B cell (primary cell): ENCODE data around the gene COG8. TPM values are rescaled to one million over a fixed set of nuclear protein-coding genes. Genes with fewer than 3 reads are reported as not detected.

Experiments
- ATAC-seq: fragments of 200-7000 bp; cut with Tn5 transposase; one replicate; pipeline ENCODE4 v1.10.0; 2021; ENCODE audit warnings: low read depth, mild to moderate bottlenecking, moderate number of reproducible peaks, moderate library complexity
- CTCF ChIA-PET: fragments of 350-600 bp; sonication (Branson Sonifier 250); formaldehyde crosslinking; loops from one replicate; lab custom pipeline; 2021; ENCODE audit warnings: antibody characterized with exemption, inconsistent platforms; lab: Charles Lee
- POLR2A ChIA-PET: fragments of 350-600 bp; sonication (Branson Sonifier 250); formaldehyde crosslinking; loops from one replicate; lab custom pipeline; 2021; ENCODE audit warnings: antibody characterized with exemption; lab: Charles Lee
- DNase-seq: peaks from one replicate; pipeline ENCODE4 v3.0.0; 2013
- H2AFZ ChIP-seq: 2 replicates; pipeline ENCODE4 v1.6.1; 2012; ENCODE audit warnings: mild to moderate bottlenecking, low read depth, low read length; ENCODE audit not compliant: insufficient read depth, poor library complexity, severe bottlenecking
- H3K27ac ChIP-seq, 2 donors: 1 replicate in 1 of 2; 2 replicates in 1 of 2; pipeline ENCODE4 v1.5.1; 2012 to 2013; ENCODE audit warnings: low read length in 2 of 2, mild to moderate bottlenecking in 2 of 2, moderate library complexity in 1 of 2
- H3K27me3 ChIP-seq, 4 experiments: fragments of 200-600 bp in 1 of 4; sonication (generic) in 1 of 4; replicated peaks in 1 of 4; 1 replicate in 2 of 4; 2 replicates in 2 of 4; pipeline versions ENCODE4 v1.6.1 to v1.7.0; 2013 to 2016; ENCODE audit warnings: low read length in 3 of 4, mild to moderate bottlenecking in 2 of 4, mixed read lengths in 1 of 4, moderate library complexity in 1 of 4; ENCODE audit not compliant: insufficient read depth in 4 of 4, control insufficient read depth in 3 of 4; ENCODE audit errors: control extremely low read depth in 1 of 4
- H3K36me3 ChIP-seq, 2 experiments: replicated peaks in 1 of 2; 1 replicate in 1 of 2; 2 replicates in 1 of 2; pipeline versions ENCODE4 v1.6.1 to v1.7.1; 2013; ENCODE audit warnings: low read length in 1 of 2; ENCODE audit not compliant: insufficient read depth in 2 of 2, control insufficient read depth in 1 of 2; ENCODE audit errors: control extremely low read depth in 1 of 2, extremely low read depth in 1 of 2
- H3K4me1 ChIP-seq, 2 donors: fragments of 200-600 bp in 1 of 2; sonication (generic) in 1 of 2; 1 replicate in 1 of 2; 2 replicates in 1 of 2; pipeline versions ENCODE4 v1.5.1 to v1.6.1; 2013 to 2017; ENCODE audit warnings: low read length in 2 of 2; ENCODE audit not compliant: control insufficient read depth in 2 of 2, insufficient read depth in 2 of 2
- H3K4me2 ChIP-seq: replicated peaks from 2 replicates; pipeline ENCODE3; 2012; ENCODE audit warnings: mild to moderate bottlenecking, low read depth, low read length; ENCODE audit not compliant: poor library complexity, severe bottlenecking
- H3K4me3 ChIP-seq, 5 experiments: fragments of 200-600 bp in 1 of 5; sonication (generic) in 1 of 5; 1 replicate in 3 of 5; 2 replicates in 2 of 5; pipeline versions ENCODE4 v1.5.1 to v1.7.0; 2011 to 2016; ENCODE audit warnings: low read length in 4 of 5, mild to moderate bottlenecking in 4 of 5, low read depth in 2 of 5, control low read depth in 1 of 5, moderate library complexity in 1 of 5; ENCODE audit not compliant: insufficient read depth in 1 of 5; ENCODE audit errors: control extremely low read depth in 1 of 5, extremely low read depth in 1 of 5
- H3K79me2 ChIP-seq: fragments of 200-600 bp; sonication (generic); one replicate; pipeline ENCODE4 v1.6.0; 2016; ENCODE audit warnings: low read length; ENCODE audit not compliant: control insufficient read depth, insufficient read depth
- H3K9ac ChIP-seq: fragments of 200-600 bp; sonication (generic); 2 replicates; pipeline ENCODE4 v1.6.1; 2017; ENCODE audit warnings: mild to moderate bottlenecking, low read length, moderate library complexity
- H3K9me3 ChIP-seq, 3 donors: one replicate each; pipeline versions ENCODE4 v1.6.1 to v1.7.1; 2013; ENCODE audit warnings: low read length in 2 of 3; ENCODE audit not compliant: control insufficient read depth in 2 of 3, insufficient read depth in 1 of 3; ENCODE audit errors: control extremely low read depth in 1 of 3
- H4K20me1 ChIP-seq: 2 replicates; pipeline ENCODE4 v1.6.0; 2012; ENCODE audit warnings: mild to moderate bottlenecking, low read length; ENCODE audit not compliant: insufficient read depth, control insufficient read depth, poor library complexity, severe bottlenecking
- H3K27ac Mint-ChIP-seq: one replicate; pipeline ENCODE4 v1.8.0; 2021; ENCODE audit warnings: mixed read lengths
- H3K27me3 Mint-ChIP-seq: one replicate; pipeline ENCODE4 v1.8.0; 2021; ENCODE audit warnings: mixed read lengths
- H3K4me1 Mint-ChIP-seq: one replicate; pipeline ENCODE4 v1.8.0; 2021; ENCODE audit warnings: mixed read lengths
- H3K4me3 Mint-ChIP-seq: one replicate; pipeline ENCODE4 v1.8.0; 2021; ENCODE audit warnings: mixed read lengths
- H3K9me3 Mint-ChIP-seq: one replicate; pipeline ENCODE4 v1.8.0; 2022; ENCODE audit warnings: mixed read lengths; ENCODE audit not compliant: insufficient read depth
- EZH2 ChIP-seq: IDR thresholded peaks from 2 replicates; pipeline ENCODE4 v1.6.1; 2012; ENCODE audit warnings: borderline replicate concordance, low read depth, mild to moderate bottlenecking, moderate library complexity, low read length; ENCODE audit not compliant: insufficient read depth, poor library complexity, severe bottlenecking
- WGBS: methylation state at CpG from one replicate; pipeline ENCODE4 v1.1.5; 2013; ENCODE audit warnings: missing lambda C conversion rate; ENCODE audit not compliant: insufficient coverage; 5-methylcytosine and 5-hydroxymethylcytosine counted together
- intact Hi-C: fragments of 100-400 bp; cut with micrococcal nuclease; formaldehyde crosslinking; loops from one replicate; pipeline ENCODE4 v1.10.0; 2022
- polyA plus RNA-seq: library from polyadenylated mRNA; depleted of rRNA; stranded (reverse); fragments of >200 nt; gene quantifications from 2 replicates; pipeline ENCODE4 v1.2.3, GENCODE V29; 2012
- total RNA-seq, 2 donors: library from RNA; stranded (reverse); fragments of 120-200 nt in 1 of 2; gene quantifications; 1 replicate in 1 of 2; 2 replicates in 1 of 2; pipeline versions ENCODE4 v1.2.3 to v1.2.4, GENCODE V29; 2013 to 2022
- TF ChIP-seq, protein P1 (sequence below): fragments of 200-600 bp; IDR thresholded peaks from one replicate; pipeline ENCODE4 v1.8.0; 2022; ENCODE audit warnings: antibody characterized with exemption, mild to moderate bottlenecking

Gene COG8
- total and polyA plus RNA-seq, 2 donors (not counting 1 experiment from before 2014, with no cell fraction given): 34.4 to 61.6 TPM

DNA sequence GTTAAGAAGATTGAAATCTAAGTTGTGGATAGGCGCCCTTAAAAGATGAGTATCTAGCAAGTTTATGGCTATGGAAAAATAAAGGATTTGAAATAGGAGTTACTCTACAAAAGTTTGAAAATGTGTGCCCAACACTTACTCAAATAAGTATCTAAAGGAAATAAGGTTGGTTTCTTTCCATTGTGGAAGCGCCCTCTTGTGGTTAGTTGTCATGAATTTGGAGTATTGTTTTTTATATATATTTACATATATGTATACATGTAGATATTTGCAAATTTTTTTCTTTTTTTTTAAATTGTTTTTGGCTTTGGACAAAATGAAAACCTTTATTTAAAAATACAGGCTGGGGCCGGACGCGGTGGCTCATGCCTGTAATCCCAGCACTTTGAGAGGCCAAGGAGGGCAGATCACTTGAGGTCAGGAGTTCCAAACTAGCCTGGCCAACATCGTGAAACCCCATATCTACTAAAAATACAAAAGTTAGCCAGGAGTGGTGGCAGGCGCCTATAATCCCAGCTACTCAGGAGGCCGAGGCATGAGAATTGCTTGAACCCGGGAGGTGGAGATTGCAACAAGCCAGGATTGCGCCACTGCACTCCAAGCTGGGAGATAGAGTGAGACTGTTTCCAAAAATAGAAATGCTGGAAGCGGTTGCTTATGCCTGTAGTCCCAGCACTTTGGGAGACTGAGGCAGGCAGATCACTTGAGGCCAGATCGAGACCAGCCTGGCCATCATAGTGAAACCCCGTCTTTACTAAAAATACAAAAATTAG is 52.2 kb downstream of the COG8 start:
- Mint-ChIP-seq H3K9me3 (no peaks in the 10 kb centered on the region), H3K4me3 (no peak overlapping the region), H3K4me1 (peaks cover 1% of the 10 kb centered on the region), H3K27ac (no peak overlapping the region), H3K27me3 (no peaks in the 10 kb centered on the region)
- TF ChIP-seq, protein P1, sequence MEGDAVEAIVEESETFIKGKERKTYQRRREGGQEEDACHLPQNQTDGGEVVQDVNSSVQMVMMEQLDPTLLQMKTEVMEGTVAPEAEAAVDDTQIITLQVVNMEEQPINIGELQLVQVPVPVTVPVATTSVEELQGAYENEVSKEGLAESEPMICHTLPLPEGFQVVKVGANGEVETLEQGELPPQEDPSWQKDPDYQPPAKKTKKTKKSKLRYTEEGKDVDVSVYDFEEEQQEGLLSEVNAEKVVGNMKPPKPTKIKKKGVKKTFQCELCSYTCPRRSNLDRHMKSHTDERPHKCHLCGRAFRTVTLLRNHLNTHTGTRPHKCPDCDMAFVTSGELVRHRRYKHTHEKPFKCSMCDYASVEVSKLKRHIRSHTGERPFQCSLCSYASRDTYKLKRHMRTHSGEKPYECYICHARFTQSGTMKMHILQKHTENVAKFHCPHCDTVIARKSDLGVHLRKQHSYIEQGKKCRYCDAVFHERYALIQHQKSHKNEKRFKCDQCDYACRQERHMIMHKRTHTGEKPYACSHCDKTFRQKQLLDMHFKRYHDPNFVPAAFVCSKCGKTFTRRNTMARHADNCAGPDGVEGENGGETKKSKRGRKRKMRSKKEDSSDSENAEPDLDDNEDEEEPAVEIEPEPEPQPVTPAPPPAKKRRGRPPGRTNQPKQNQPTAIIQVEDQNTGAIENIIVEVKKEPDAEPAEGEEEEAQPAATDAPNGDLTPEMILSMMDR: peak; percentile 79
- TF ChIP-seq EZH2: no peak
- Histone ChIP-seq H3K36me3 (peaks cover 0 to 7% of the 10 kb centered on the region in 2 experiments), H3K9me3 (no peaks in the 10 kb centered on the region), H3K4me3 (no peak overlapping the region), H3K9ac (no peak overlapping the region), H3K27me3 (no peaks in the 10 kb centered on the region), H3K4me1 (no peaks in the 10 kb centered on the region), H3K27ac (no peak overlapping the region), H2AFZ (no peak overlapping the region), H3K79me2 (no peaks in the 10 kb centered on the region), H3K4me2 (no peak overlapping the region), H4K20me1 (no peaks in the 10 kb centered on the region)
- DNase-seq (peak; percentile 75), ATAC-seq (no peak)
- WGBS: 92% methylated on average over 7 of the region's 13 CpGs
- ChIA-PET CTCF (interaction anchor here (0.9 to 9.5 kb wide), 12 partner anchors 9 to 759 kb away, joined by 3 to 314 read pairs (median 6); partner anchors contain the start of gene SNTB2), POLR2A (interaction anchor here (0.6 kb wide), 3 partner anchors 7 to 56 kb away, joined by 5 to 9 read pairs (median 6); no protein-coding TSS in a partner anchor)
- intact Hi-C loops: loop anchor here (1.0 kb wide), 1 partner anchor 137 kb away; no protein-coding TSS in a partner anchor

DNA sequence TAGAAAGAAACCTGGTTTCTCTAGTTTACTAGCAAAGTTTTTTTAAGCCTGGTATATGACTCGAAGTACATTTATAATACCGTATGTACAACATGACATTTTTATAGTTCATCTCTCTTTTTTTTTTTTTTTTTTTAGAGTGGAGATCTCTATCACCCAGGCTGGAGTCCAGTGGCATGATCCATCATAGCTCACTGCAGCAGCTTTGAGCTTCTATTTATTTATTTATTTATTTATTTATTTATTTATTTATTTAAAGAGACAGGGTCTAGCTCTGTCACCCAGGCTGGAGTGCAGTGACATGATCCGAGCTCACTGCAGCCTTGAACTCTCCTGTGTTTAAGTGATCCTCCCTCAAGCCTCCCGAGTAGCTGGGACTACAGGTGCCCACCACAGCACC is 54.1 kb downstream of the COG8 start:
- DNase-seq (no peak), ATAC-seq (no peak)
- Histone ChIP-seq H2AFZ (no peak overlapping the region), H3K4me3 (no peak overlapping the region), H3K27me3 (no peaks in the 10 kb centered on the region), H3K9ac (no peak overlapping the region), H3K4me1 (no peaks in the 10 kb centered on the region), H3K36me3 (peaks cover 0 to 5% of the 10 kb centered on the region in 2 experiments), H3K27ac (no peak overlapping the region), H3K9me3 (no peaks in the 10 kb centered on the region), H3K4me2 (no peak overlapping the region), H3K79me2 (no peaks in the 10 kb centered on the region), H4K20me1 (no peaks in the 10 kb centered on the region)
- no peak for TF ChIP-seq EZH2
- TF ChIP-seq, protein P1: no peak
- ChIA-PET CTCF (interaction anchor here (0.5 to 9.5 kb wide), 19 partner anchors 9 to 757 kb away, joined by 3 to 314 read pairs (median 5); partner anchors contain the start of gene SNTB2), POLR2A (no interaction called here)
- intact Hi-C loops: no loop called here
- no peaks in the 10 kb centered on the region for H3K9me3 Mint-ChIP-seq
- H3K27ac Mint-ChIP-seq: no peak overlapping the region
- no peak overlapping the region for H3K4me3 Mint-ChIP-seq
- 100% methylated on average over 1 of the region's 4 CpGs for WGBS
- peaks cover 1% of the 10 kb centered on the region for H3K4me1 Mint-ChIP-seq
- no peaks in the 10 kb centered on the region for H3K27me3 Mint-ChIP-seq
